IPS-15b (cell line): Measurements from ENCODE around the gene DYTN.

Source experiments
- H3K27me3 ChIP-seq: one replicate; pipeline ENCODE4 v1.6.1; 2013; ENCODE audit warnings: low read length; ENCODE audit not compliant: control insufficient read depth, insufficient read depth
- H3K36me3 ChIP-seq: one replicate; pipeline ENCODE4 v1.6.1; 2013; ENCODE audit warnings: low read length; ENCODE audit not compliant: control insufficient read depth, insufficient read depth
- H3K4me1 ChIP-seq: one replicate; pipeline ENCODE4 v1.6.1; 2013; ENCODE audit warnings: mild to moderate bottlenecking, low read length; ENCODE audit not compliant: control insufficient read depth, insufficient read depth
- H3K4me3 ChIP-seq: one replicate; pipeline ENCODE4 v1.5.1; 2013; ENCODE audit warnings: low read depth, low read length
- H3K9ac ChIP-seq: one replicate; pipeline ENCODE4 v1.6.1; 2013; ENCODE audit warnings: low read depth, mild to moderate bottlenecking, low read length
- H3K9me3 ChIP-seq: one replicate; pipeline ENCODE4 v1.6.1; 2013; ENCODE audit warnings: mild to moderate bottlenecking, low read length; ENCODE audit not compliant: control insufficient read depth, insufficient read depth

DYTN gene

GRCh38 chr2:206718296-206718695 is at the start of gene DYTN:
TSS of gene DYTN (minus strand) at chr2:206718396. CDS start at chr2:206718279, 117 bp downstream.
- Histone ChIP-seq H3K9ac (no peak within 1 kb of the TSS), H3K27me3 (peaks cover 29% of the 10 kb centered on the region), H3K9me3 (no peaks in the 10 kb centered on the region)

GRCh38 chr2:206766057-206766930 is 48.1 kb upstream of the DYTN start:
- H3K4me1 ChIP-seq, result peaks cover 6% of the 10 kb centered on the region
- no peaks in the 10 kb centered on the region for H3K27me3 ChIP-seq
- no peaks in the 10 kb centered on the region for H3K36me3 ChIP-seq
- H3K9ac ChIP-seq, result peak overlapping the region; percentile 94
- H3K9me3 ChIP-seq, result no peaks in the 10 kb centered on the region
- peak overlapping the region; percentile 82 for H3K4me3 ChIP-seq

More at GRCh38 chr2:206718296-206718695, at the start of gene DYTN:
- H3K36me3 ChIP-seq, result no peaks in the 10 kb centered on the region
- peaks cover 4% of the 10 kb centered on the region for H3K4me1 ChIP-seq
- H3K4me3 ChIP-seq, result no peak within 1 kb of the TSS

DNA sequence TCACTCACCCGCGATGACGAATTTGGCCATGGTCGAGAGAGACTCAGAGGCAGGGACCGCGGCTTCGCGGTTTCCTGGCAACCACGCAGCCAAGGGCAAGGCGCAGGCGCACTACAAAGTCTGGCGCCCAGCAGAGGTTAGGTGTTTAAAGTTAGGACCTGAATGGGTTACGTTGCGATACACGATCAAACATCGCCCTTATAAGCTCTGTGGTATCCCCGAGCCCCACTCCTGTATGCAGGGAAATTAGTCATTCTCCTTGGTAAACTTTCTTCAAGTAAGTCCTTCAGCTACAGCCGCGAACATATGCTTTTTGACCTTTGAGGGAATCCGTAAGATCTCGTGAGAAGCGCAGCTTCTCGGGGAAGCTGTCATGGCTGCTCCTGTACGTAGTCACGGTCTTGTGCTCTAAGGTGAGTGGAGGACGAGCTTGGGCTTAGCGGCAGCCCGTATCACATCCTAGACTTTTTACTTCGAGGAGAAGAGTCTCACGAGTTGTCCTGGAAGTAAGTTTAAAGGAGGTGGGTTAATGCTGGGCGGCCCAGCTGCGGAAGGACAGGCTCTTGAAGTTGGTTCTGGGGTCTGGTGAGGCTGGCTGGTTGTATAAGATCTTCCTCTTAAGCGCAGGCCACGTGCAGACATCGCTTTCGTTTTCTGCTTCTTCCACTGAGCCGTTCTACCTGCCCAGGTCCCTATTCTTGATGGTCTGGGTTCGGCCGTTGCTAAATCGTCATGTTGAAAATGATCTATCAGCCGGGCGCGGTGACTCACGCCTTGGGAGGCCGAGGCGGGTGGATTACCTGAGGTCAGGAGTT is 47.3 kb upstream of the DYTN start, which contains the start of the genes FASTKD2 and MDH1B:
TSS of gene FASTKD2 (plus strand) at position 365 of the 815 bp plus-strand sequence. CDS start 1,088 bp downstream, outside the sequence.
TSS of gene MDH1B (minus strand) at position 87 of the 815 bp plus-strand sequence. CDS start at position 30, 57 bp downstream.
- Histone ChIP-seq H3K4me3 (peak within 1 kb of the TSS; percentile 82), H3K4me1 (peaks cover 6% of the 10 kb centered on the region), H3K9ac (peak within 1 kb of the TSS; percentile 94)

GRCh38 chr2:206764673-206765241 is 46.6 kb upstream of the DYTN start:
- H3K9ac ChIP-seq, result peak overlapping the region; percentile 94
- H3K27me3 ChIP-seq, result no peaks in the 10 kb centered on the region
- H3K36me3 ChIP-seq, result no peaks in the 10 kb centered on the region
- H3K4me1 ChIP-seq, result peaks cover 6% of the 10 kb centered on the region
- peak overlapping the region; percentile 82 for H3K4me3 ChIP-seq
- H3K9me3 ChIP-seq, result no peaks in the 10 kb centered on the region

More for the DNA sequence above, 47.3 kb upstream of the DYTN start, which contains the start of the genes FASTKD2 and MDH1B:
- Histone ChIP-seq H3K9me3 (no peaks in the 10 kb centered on the region), H3K27me3 (no peaks in the 10 kb centered on the region), H3K36me3 (no peaks in the 10 kb centered on the region)

- no peaks in the 10 kb centered on the region for H3K9me3 ChIP-seq
Observed at GRCh38 chr2:206756816-206757215, 38.6 kb upstream of the DYTN start.

GRCh38 chr2:206740800-206741199 is 22.6 kb upstream of the DYTN start:
- no peaks in the 10 kb centered on the region for H3K9me3 ChIP-seq
- H3K36me3 ChIP-seq, result no peaks in the 10 kb centered on the region
- H3K27me3 ChIP-seq, result no peaks in the 10 kb centered on the region
- H3K9ac ChIP-seq, result no peak overlapping the region
- H3K4me3 ChIP-seq, result no peak overlapping the region
- H3K4me1 ChIP-seq, result no peaks in the 10 kb centered on the region

More at GRCh38 chr2:206756816-206757215, 38.6 kb upstream of the DYTN start:
- H3K4me1 ChIP-seq, result no peaks in the 10 kb centered on the region
- H3K9ac ChIP-seq, result no peak overlapping the region
- no peaks in the 10 kb centered on the region for H3K27me3 ChIP-seq
- no peak overlapping the region for H3K4me3 ChIP-seq
- H3K36me3 ChIP-seq, result no peaks in the 10 kb centered on the region

- H3K4me1 ChIP-seq, result no peaks in the 10 kb centered on the region
- H3K4me3 ChIP-seq, result no peak overlapping the region
- H3K27me3 ChIP-seq, result no peaks in the 10 kb centered on the region
- no peaks in the 10 kb centered on the region for H3K9me3 ChIP-seq
- no peaks in the 10 kb centered on the region for H3K36me3 ChIP-seq
- no peak overlapping the region for H3K9ac ChIP-seq
Observed at GRCh38 chr2:206739271-206739670, 21.1 kb upstream of the DYTN start.

DNA sequence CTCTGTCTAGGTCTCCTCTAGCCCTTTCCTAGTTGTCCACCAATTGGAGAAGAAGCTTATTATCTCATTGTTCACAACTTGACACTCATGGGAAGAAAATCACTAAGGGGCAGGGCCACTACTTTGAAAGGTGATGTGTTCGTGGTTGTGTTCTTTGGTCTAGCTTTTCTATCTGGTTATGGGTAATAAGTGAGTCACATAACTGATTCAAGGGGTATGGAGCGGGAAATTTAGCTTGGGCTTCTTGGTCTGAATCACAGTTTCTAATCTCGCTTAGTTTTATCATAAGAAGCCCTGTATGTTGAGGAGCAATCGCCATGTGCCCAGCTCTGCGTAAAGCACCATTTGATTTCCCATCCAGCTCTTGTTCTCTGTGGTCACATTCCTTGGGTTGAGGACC is 18.7 kb upstream of the DYTN start:
- Histone ChIP-seq H3K9ac (no peak overlapping the region), H3K9me3 (no peaks in the 10 kb centered on the region), H3K36me3 (no peaks in the 10 kb centered on the region), H3K4me3 (no peak overlapping the region), H3K27me3 (no peaks in the 10 kb centered on the region), H3K4me1 (no peaks in the 10 kb centered on the region)

DNA sequence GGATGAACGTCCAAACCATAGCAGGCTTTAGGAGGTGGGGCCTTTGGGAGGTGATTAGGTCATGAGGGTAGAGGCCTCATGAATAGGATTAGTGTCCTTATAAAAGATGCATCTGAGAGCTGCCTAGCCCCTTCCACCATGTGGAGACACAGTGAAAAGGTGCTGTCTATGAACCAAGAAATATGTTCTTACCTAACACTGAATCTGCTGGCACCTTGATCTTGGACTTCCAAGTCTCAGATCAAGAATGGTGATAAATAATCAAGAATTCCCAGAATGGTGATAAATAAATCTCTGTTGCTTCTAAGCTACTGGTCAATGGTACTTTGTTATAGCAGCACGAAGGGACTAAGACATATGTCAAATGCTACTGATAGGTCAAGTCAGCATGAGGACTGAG is 15.1 kb upstream of the DYTN start:
- H3K9ac ChIP-seq, result no peak overlapping the region
- H3K36me3 ChIP-seq, result no peaks in the 10 kb centered on the region
- no peaks in the 10 kb centered on the region for H3K27me3 ChIP-seq

DNA sequence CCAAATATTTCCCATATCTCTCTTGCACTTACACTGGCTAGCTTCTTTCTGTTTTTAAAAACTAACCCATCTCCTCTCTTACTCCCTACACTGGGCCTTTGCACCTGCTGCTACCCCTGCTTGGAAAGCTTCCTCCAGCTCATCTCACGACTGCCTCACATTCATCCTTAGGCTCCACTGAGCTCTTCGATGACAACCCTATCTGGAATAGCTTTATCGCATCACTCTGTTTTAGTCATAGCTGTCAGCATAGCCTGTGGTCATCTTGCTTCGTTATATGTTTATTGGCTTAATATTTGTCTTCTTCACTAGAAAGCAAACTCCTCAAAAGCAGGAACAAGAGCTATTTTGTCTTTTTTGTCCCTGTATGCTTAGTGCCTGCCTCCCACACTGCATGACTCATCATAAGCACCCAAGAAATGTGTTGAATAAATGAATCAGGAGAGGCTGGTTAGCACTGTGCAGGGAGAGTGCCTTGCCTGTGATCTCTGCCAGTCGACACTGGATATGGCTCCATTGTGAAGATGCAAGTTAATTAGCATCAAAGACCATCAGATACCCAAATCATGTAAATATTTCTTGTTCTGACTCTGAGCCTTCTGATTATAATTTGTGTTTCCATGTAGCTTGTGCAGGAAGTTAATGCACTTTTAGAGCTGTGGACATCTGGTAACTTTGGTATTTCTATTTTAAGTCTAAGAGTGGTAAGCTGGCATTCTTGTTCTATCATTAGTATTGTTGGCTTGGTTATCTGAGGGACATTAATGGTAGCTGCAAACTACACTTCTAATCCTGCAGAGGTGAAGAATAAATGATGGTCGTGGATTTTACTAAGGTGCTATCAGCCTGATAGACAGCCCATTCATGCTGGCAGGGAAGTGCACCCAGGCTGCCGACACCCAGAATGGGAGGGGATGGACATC is 10.3 kb upstream of the DYTN start:
- H3K9me3 ChIP-seq, result no peaks in the 10 kb centered on the region
- no peak overlapping the region for H3K9ac ChIP-seq
- no peaks in the 10 kb centered on the region for H3K4me1 ChIP-seq
- H3K4me3 ChIP-seq, result no peak overlapping the region
- no peaks in the 10 kb centered on the region for H3K36me3 ChIP-seq
- no peaks in the 10 kb centered on the region for H3K27me3 ChIP-seq

More for the DNA sequence above, 15.1 kb upstream of the DYTN start:
- H3K9me3 ChIP-seq, result no peaks in the 10 kb centered on the region
- no peak overlapping the region for H3K4me3 ChIP-seq
- H3K4me1 ChIP-seq, result no peaks in the 10 kb centered on the region
